NCI-H2029 treated with DMSO at 0.1 percent for 48 hours (cell line): ENCODE data around the gene PPIP5K1.
A peak's percentile ranks its signal among the peaks of the same experiment; 100 is the strongest.

Source experiments
- DNase-seq: peaks from one replicate; lab custom pipeline; 2025; lab: John Stamatoyannopoulos, UW

PPIP5K1 gene

GRCh38 chr15:43517354-43518196 is 72.4 kb downstream of the PPIP5K1 start, which contains the start of gene MAP1A:
Gene MAP1A, plus strand, starts transcription at chr15:43517608. Its CDS starts 3,866 bp downstream, at chr15:43521474.
- no peak for DNase-seq

- no peak for DNase-seq
These were observed 73.1 kb downstream of the PPIP5K1 start for GRCh38 chr15:43516801-43517353.

GRCh38 chr15:43516185-43516584 is 73.8 kb downstream of the PPIP5K1 start:
- DNase-seq, result no peak

GRCh38 chr15:43515741-43516140 is 74.3 kb downstream of the PPIP5K1 start:
- DNase-seq, result no peak

GRCh38 chr15:43514241-43515057 is 75.6 kb downstream of the PPIP5K1 start:
- DNase-seq, result no peak

GRCh38 chr15:43513550-43513949 is 76.5 kb downstream of the PPIP5K1 start:
- DNase-seq, result no peak

GRCh38 chr15:43511012-43511885 is 78.8 kb downstream of the PPIP5K1 start:
- DNase-seq, result no peak

- peak; percentile 44 for DNase-seq
These were observed 79.6 kb downstream of the PPIP5K1 start for GRCh38 chr15:43510200-43511011.

GRCh38 chr15:43509660-43510199 is 80.3 kb downstream of the PPIP5K1 start:
- no peak for DNase-seq

- no peak for DNase-seq
These were observed 80.9 kb downstream of the PPIP5K1 start for GRCh38 chr15:43508991-43509659.

GRCh38 chr15:43508421-43508820 is 81.6 kb downstream of the PPIP5K1 start:
- no peak for DNase-seq

GRCh38 chr15:43505738-43506137 is 84.3 kb downstream of the PPIP5K1 start:
- DNase-seq, result no peak

GRCh38 chr15:43499635-43500034 is 90.4 kb downstream of the PPIP5K1 start:
- no peak for DNase-seq

GRCh38 chr15:43498990-43499389 is 91.0 kb downstream of the PPIP5K1 start:
- no peak for DNase-seq

GRCh38 chr15:43493703-43494472 is 96.1 kb downstream of the PPIP5K1 start:
- no peak for DNase-seq

- DNase-seq, result peak; percentile 39
These were observed 97.1 kb downstream of the PPIP5K1 start, which contains the start of gene TP53BP1 for GRCh38 chr15:43492673-43493601. Gene TP53BP1, minus strand, starts transcription at chr15:43493156. Its CDS starts 113 bp downstream, at chr15:43493043.

GRCh38 chr15:43492266-43492665 is 97.7 kb downstream of the PPIP5K1 start:
- no peak for DNase-seq

GRCh38 chr15:43489191-43489590 is 100.8 kb downstream of the PPIP5K1 start:
- DNase-seq, result peak; percentile 6
